Vein endothelial cell (primary cell): ENCODE results near the gene NCAPG2. TPM values are rescaled to one million over a fixed set of nuclear protein-coding genes. Genes with fewer than 3 reads are reported as not detected.

ENCODE experiments used
- small RNA-seq: library from RNA; depleted of rRNA; stranded (forward); fragments of <200 nt; gene quantifications from one replicate; pipeline ENCODE3, GENCODE V24; 2012
- total RNA-seq: library from RNA; depleted of rRNA; stranded (reverse); fragments of >200 nt; gene quantifications from 2 replicates; pipeline ENCODE4 v1.2.3, GENCODE V29; 2012

The NCAPG2 gene, protein sequence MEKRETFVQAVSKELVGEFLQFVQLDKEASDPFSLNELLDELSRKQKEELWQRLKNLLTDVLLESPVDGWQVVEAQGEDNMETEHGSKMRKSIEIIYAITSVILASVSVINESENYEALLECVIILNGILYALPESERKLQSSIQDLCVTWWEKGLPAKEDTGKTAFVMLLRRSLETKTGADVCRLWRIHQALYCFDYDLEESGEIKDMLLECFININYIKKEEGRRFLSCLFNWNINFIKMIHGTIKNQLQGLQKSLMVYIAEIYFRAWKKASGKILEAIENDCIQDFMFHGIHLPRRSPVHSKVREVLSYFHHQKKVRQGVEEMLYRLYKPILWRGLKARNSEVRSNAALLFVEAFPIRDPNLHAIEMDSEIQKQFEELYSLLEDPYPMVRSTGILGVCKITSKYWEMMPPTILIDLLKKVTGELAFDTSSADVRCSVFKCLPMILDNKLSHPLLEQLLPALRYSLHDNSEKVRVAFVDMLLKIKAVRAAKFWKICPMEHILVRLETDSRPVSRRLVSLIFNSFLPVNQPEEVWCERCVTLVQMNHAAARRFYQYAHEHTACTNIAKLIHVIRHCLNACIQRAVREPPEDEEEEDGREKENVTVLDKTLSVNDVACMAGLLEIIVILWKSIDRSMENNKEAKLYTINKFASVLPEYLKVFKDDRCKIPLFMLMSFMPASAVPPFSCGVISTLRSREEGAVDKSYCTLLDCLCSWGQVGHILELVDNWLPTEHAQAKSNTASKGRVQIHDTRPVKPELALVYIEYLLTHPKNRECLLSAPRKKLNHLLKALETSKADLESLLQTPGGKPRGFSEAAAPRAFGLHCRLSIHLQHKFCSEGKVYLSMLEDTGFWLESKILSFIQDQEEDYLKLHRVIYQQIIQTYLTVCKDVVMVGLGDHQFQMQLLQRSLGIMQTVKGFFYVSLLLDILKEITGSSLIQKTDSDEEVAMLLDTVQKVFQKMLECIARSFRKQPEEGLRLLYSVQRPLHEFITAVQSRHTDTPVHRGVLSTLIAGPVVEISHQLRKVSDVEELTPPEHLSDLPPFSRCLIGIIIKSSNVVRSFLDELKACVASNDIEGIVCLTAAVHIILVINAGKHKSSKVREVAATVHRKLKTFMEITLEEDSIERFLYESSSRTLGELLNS
- total RNA-seq: 14.0 and 25.2 TPM in 2 replicates

DNA sequence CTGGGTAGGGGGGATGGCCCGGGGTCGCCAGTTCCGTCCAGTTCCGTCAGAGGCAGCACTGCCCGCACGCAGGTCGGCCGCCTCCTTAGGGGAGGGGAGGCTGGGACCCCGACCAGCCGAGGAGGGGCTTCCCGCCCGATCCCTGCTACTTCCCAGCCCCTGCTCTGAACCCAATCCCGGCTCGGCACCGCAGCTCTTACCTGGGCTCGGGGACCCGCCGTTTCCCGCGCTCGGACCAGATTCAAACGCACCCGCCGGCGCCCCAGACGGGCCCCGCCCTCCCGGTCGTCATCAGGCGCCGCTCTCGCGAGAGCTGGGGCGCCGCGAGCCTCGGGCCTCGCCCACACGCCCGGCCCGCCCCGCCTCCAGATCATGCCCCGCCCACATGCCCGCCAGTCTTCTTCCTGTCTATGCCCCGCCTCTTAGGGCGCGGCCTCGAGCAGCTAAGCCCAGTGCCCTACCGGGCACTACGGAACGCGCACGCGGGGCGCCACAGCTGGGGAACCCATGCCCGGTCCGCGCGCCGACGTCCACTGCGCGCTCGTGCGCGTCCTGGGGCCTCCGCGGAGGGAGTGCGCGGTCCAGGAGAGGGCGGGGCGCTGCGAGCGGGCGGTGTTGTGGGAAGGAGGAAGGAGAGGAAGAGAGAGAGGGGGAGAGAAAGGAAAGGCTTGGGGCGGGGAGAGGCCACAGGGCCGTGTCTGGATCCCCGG is at the start of gene NCAPG2:
Gene NCAPG2, minus strand, starts transcription at position 281 of the 710 bp plus-strand sequence. CDS start 2,905 bp downstream, outside the sequence.

DNA sequence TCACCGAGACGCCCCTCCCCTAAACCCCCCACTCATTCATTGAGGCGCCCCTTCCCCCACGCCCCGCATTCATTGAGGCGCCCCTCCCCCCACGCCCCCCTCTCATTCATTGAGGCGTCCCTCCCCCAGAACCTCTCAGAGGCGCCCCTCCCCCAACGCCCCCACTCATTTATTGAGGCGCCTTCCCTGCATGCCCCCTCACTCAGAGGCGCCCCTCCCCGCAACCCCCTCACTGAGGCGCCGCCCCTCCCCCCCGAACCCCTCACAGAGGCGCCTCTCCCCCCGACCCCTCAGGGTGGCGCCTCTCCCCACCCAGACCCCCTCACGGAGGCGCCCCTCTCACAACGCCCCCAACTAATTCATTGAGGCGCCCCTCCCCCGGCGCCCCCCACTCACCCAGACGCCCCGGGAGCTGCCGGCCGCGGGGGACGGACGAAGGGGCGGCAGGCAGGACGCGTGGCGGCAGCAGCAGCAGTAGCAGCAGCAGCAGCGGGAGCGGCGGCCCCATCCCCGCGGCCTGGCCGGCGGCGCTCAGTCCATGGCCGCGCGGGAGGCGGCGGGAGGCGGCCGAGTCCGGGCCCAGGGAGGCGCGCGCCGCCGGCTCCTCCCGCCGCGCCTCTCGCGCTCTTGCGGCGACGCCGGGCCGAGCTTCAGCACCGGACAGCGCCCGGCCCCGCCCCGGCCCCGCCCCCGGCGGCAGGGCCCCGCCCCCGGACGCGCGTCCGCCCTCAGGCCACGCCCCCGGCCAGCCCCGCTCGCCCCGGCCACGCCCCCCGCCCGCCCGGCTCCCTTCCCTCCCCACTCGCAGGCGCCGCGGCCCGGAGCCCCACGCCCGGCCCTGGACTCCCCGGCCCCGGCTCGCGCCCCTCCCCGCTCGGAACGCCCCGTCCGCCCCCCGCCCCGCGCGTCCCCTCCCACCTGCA is 117.2 kb downstream of the NCAPG2 start, which contains the start of gene PTPRN2:
Gene PTPRN2, minus strand, starts transcription at position 662 of the 923 bp plus-strand sequence.

Small RNAs within 50 kb of the gene (small RNA-seq; reads per million reads assigned to genes)
- gene MIR5707 (not detected), gene THAP5P1 (0.11 reads per million)

Other genes with a start within 250 kb of the NCAPG2 start
- gene PTPRN2, start 117.0 kb downstream of the NCAPG2 start, total RNA-seq: 0.65 and 1.4 TPM in 2 replicates
- 66.0 and 70.0 TPM in 2 replicates for gene ESYT2, start 124.7 kb upstream of the NCAPG2 start, total RNA-seq
- gene DYNC2I1, start 151.8 kb upstream of the NCAPG2 start, total RNA-seq: 3.9 and 4.6 TPM in 2 replicates